Neural cell (in vitro differentiated cells): ENCODE measurements around the gene USP36. TPM values are rescaled to one million over a fixed set of nuclear protein-coding genes. Genes with fewer than 3 reads are reported as not detected.

Source experiments
- H2AFZ ChIP-seq: fragments of 200-600, 300-800 bp; sonication (generic), shearing (Covaris generic); 2 replicates; pipeline ENCODE4 v1.6.0; 2014; ENCODE audit warnings: low read depth, mild to moderate bottlenecking, antibody characterized with exemption, low read length, moderate library complexity
- H3F3A ChIP-seq: fragments of 200-600 bp; shearing (Covaris generic); 2 replicates; pipeline ENCODE4 v1.6.1; 2016; ENCODE audit warnings: mild to moderate bottlenecking, moderate library complexity, mixed read lengths, antibody characterized with exemption, low read length; ENCODE audit not compliant: insufficient read depth, poor library complexity, severe bottlenecking
- H3K27ac ChIP-seq: fragments of 200-600, 300-800 bp; sonication (generic), shearing (Covaris generic); 2 replicates; pipeline ENCODE4 v1.5.1; 2014; ENCODE audit warnings: mild to moderate bottlenecking, low read length, moderate library complexity
- H3K27me3 ChIP-seq: fragments of 300-800, 200-600 bp; sonication (generic), shearing (Covaris generic); 2 replicates; pipeline ENCODE4 v1.6.0; 2014; ENCODE audit warnings: mild to moderate bottlenecking, low read depth, low read length, moderate library complexity; ENCODE audit not compliant: insufficient read depth
- H3K36me3 ChIP-seq: fragments of 300-800, 200-600 bp; sonication (generic), shearing (Covaris generic); 2 replicates; pipeline ENCODE4 v1.5.1; 2014; ENCODE audit warnings: mild to moderate bottlenecking, antibody characterized with exemption, low read length, moderate library complexity; ENCODE audit not compliant: insufficient read depth
- H3K4me2 ChIP-seq: fragments of 300-800, 200-600 bp; sonication (generic), shearing (Covaris generic); 2 replicates; pipeline ENCODE4 v1.6.0; 2014; ENCODE audit warnings: mild to moderate bottlenecking, low read length
- H3K4me3 ChIP-seq: fragments of 300-800, 200-600 bp; sonication (generic), shearing (Covaris generic); 2 replicates; pipeline ENCODE4 v1.5.1; 2014; ENCODE audit warnings: mild to moderate bottlenecking, low read length, moderate library complexity
- H3K79me2 ChIP-seq: fragments of 200-600 bp; shearing (Covaris generic); replicated peaks from 2 replicates; pipeline ENCODE4 v1.6.0; 2014; ENCODE audit warnings: mild to moderate bottlenecking, low read length, moderate library complexity; ENCODE audit not compliant: insufficient read depth
- H3K9ac ChIP-seq: fragments of 300-800, 200-600 bp; sonication (generic), shearing (Covaris generic); 2 replicates; pipeline ENCODE4 v1.6.1; 2016; ENCODE audit warnings: mild to moderate bottlenecking, low read length, mixed read lengths
- H3K9me2 ChIP-seq: fragments of 200-600 bp; shearing (Covaris generic); 2 replicates; pipeline ENCODE4 v1.6.1; 2016; ENCODE audit warnings: mild to moderate bottlenecking, low read length, mixed read lengths; ENCODE audit not compliant: insufficient read depth
- H3K9me3 ChIP-seq: fragments of 200-600, 300-800 bp; sonication (generic), shearing (Covaris generic); 2 replicates; pipeline ENCODE4 v1.6.1; 2016; ENCODE audit warnings: mild to moderate bottlenecking, mixed run types, low read length, moderate library complexity, mixed read lengths
- H4K20me1 ChIP-seq: fragments of 200-600 bp; shearing (Covaris generic); 2 replicates; pipeline ENCODE4 v1.6.1; 2016; ENCODE audit warnings: mild to moderate bottlenecking, mixed run types; ENCODE audit not compliant: insufficient read depth
- CTCF ChIP-seq: fragments of 450-650 bp; IDR thresholded peaks from 2 replicates; pipeline ENCODE4 v1.5.1; 2014; ENCODE audit warnings: antibody characterized with exemption, mild to moderate bottlenecking, moderate library complexity; ENCODE audit not compliant: poor library complexity, severe bottlenecking
- EP300 ChIP-seq: fragments of 450-650 bp; conservative IDR thresholded peaks from 2 replicates; pipeline ENCODE4 v1.6.1; 2014; ENCODE audit warnings: antibody characterized with exemption, mild to moderate bottlenecking, moderate library complexity; ENCODE audit not compliant: poor library complexity, severe bottlenecking
- EZH2 ChIP-seq: fragments of 200-600, 300-800 bp; shearing (Covaris generic), sonication (generic); IDR thresholded peaks from 2 replicates; pipeline ENCODE4 v1.6.1; 2014; ENCODE audit warnings: antibody characterized with exemption, low read length, borderline replicate concordance, mild to moderate bottlenecking; ENCODE audit not compliant: insufficient read depth, poor library complexity, severe bottlenecking
- MXI1 ChIP-seq: fragments of 450-650 bp; conservative IDR thresholded peaks from 2 replicates; pipeline ENCODE4 v1.6.1; 2014; ENCODE audit warnings: antibody characterized with exemption, mild to moderate bottlenecking; ENCODE audit not compliant: poor library complexity, severe bottlenecking
- POLR2AphosphoS5 ChIP-seq: IDR thresholded peaks from 2 replicates; pipeline ENCODE4 v1.6.1; 2012
- RAD21 ChIP-seq: fragments of 450-650 bp; conservative IDR thresholded peaks from 2 replicates; pipeline ENCODE4 v1.6.1; 2014; ENCODE audit warnings: antibody characterized with exemption, mild to moderate bottlenecking, moderate library complexity
- REST ChIP-seq: IDR thresholded peaks from 2 replicates; pipeline ENCODE4 v1.6.1; 2012; ENCODE audit warnings: borderline replicate concordance
- SMC3 ChIP-seq: fragments of 450-650 bp; conservative IDR thresholded peaks from 2 replicates; pipeline ENCODE4 v1.6.1; 2014; ENCODE audit warnings: antibody characterized with exemption, mild to moderate bottlenecking, moderate library complexity; ENCODE audit not compliant: poor library complexity
- TAF1 ChIP-seq: IDR thresholded peaks from 2 replicates; pipeline ENCODE4 v1.6.1; 2012; ENCODE audit warnings: low read depth
- polyA plus RNA-seq: library from polyadenylated mRNA; depleted of rRNA; stranded (reverse); fragments of >200 nt; gene quantifications from 2 replicates; pipeline ENCODE4 v1.2.3, GENCODE V29; 2014

Gene USP36
- polyA plus RNA-seq, 1 donor from 2014 or later = 14.4 TPM

- Histone ChIP-seq H3K9me3 (no peaks in the 10 kb centered on the region), H3K9ac (no peak overlapping the region), H3K9me2 (no peaks in the 10 kb centered on the region), H4K20me1 (no peaks in the 10 kb centered on the region), H3K36me3 (no peaks in the 10 kb centered on the region), H3K27me3 (no peaks in the 10 kb centered on the region), H3K27ac (no peak overlapping the region), H3K4me2 (no peak overlapping the region), H3F3A (no peaks in the 10 kb centered on the region), H3K79me2 (no peaks in the 10 kb centered on the region), H3K4me3 (no peak overlapping the region), H2AFZ (no peak overlapping the region)
- TF ChIP-seq MXI1 (no peak), POLR2AphosphoS5 (no peak), TAF1 (no peak)
Observed at GRCh38 chr17:78796517-78796900, 44.1 kb downstream of the USP36 start.

- H3K9me2 ChIP-seq = no peaks in the 10 kb centered on the region
- no peak for TF ChIP-seq EZH2
- no peak for TF ChIP-seq REST
- TF ChIP-seq SMC3 = no peak
- TF ChIP-seq TAF1 = no peak
- TF ChIP-seq POLR2AphosphoS5 = no peak
- TF ChIP-seq MXI1 = no peak
- TF ChIP-seq CTCF = no peak
- no peak for TF ChIP-seq RAD21
- no peak for TF ChIP-seq EP300
- no peak overlapping the region for H3K4me2 ChIP-seq
- no peaks in the 10 kb centered on the region for H4K20me1 ChIP-seq
- H3K36me3 ChIP-seq = no peaks in the 10 kb centered on the region
- no peak overlapping the region for H3K27ac ChIP-seq
- H3K4me3 ChIP-seq = no peak overlapping the region
- H3K9ac ChIP-seq = no peak overlapping the region
- no peaks in the 10 kb centered on the region for H3F3A ChIP-seq
- no peaks in the 10 kb centered on the region for H3K79me2 ChIP-seq
- H2AFZ ChIP-seq = no peak overlapping the region
- no peaks in the 10 kb centered on the region for H3K27me3 ChIP-seq
- H3K9me3 ChIP-seq = no peaks in the 10 kb centered on the region
Observed at GRCh38 chr17:78795861-78796516, 44.6 kb downstream of the USP36 start.
